HG02759 (cell line): ENCODE results near the gene NRL.

Experiments used
- ATAC-seq: cut with Tn5 transposase; IDR thresholded peaks from one replicate; pipeline ENCODE4 v1.9.1; 2021; ENCODE audit warnings: mild to moderate bottlenecking, moderate library complexity; ENCODE audit not compliant: unreplicated experiment

NRL gene

GRCh38 chr14:24114532-24115421 is at the start of gene NRL, which contains the start of gene DCAF11:
Gene NRL, minus strand, starts transcription at chr14:24114949. Its CDS starts 32,101 bp downstream, at chr14:24082848.
Gene DCAF11, plus strand, starts transcription at chr14:24114777. Its CDS starts 818 bp downstream, at chr14:24115595.
- peak; percentile 83 for ATAC-seq

- ATAC-seq, result no peak
These were observed 47.3 kb upstream of the NRL start for GRCh38 chr14:24162093-24162492.

- peak; percentile 88 for ATAC-seq
These were observed 46.4 kb upstream of the NRL start, which contains the start of gene IRF9 for GRCh38 chr14:24160850-24161804. Gene IRF9, plus strand, starts transcription at chr14:24161265. Its CDS starts 880 bp downstream, at chr14:24162145.

- ATAC-seq, result no peak
These were observed 45.7 kb upstream of the NRL start for GRCh38 chr14:24160499-24160849.

GRCh38 chr14:24159777-24160498 is 45.2 kb upstream of the NRL start:
- no peak for ATAC-seq

GRCh38 chr14:24157331-24157730 is 42.6 kb upstream of the NRL start:
- no peak for ATAC-seq

GRCh38 chr14:24156840-24157239 is 42.1 kb upstream of the NRL start:
- no peak for ATAC-seq

GRCh38 chr14:24155100-24155499 is 40.4 kb upstream of the NRL start:
- ATAC-seq, result no peak

GRCh38 chr14:24151404-24152080 is 36.8 kb upstream of the NRL start:
- ATAC-seq, result no peak

- no peak for ATAC-seq
These were observed 36.2 kb upstream of the NRL start for GRCh38 chr14:24150993-24151392.

- no peak for ATAC-seq
These were observed 35.8 kb upstream of the NRL start for GRCh38 chr14:24150567-24150966.

- ATAC-seq, result no peak
These were observed 35.3 kb upstream of the NRL start for GRCh38 chr14:24150061-24150460.

GRCh38 chr14:24149302-24149969 is 34.7 kb upstream of the NRL start:
- no peak for ATAC-seq

- ATAC-seq, result no peak
These were observed 33.1 kb upstream of the NRL start for GRCh38 chr14:24147761-24148428.

GRCh38 chr14:24146978-24147760 is 32.4 kb upstream of the NRL start, which contains the start of gene RNF31:
Gene RNF31, plus strand, starts transcription at chr14:24147498. Its CDS starts 201 bp downstream, at chr14:24147699.
- ATAC-seq, result peak; percentile 86

- ATAC-seq, result peak; percentile 58
These were observed 31.8 kb upstream of the NRL start, which contains the start of gene PSME2 for GRCh38 chr14:24146453-24146977. Gene PSME2, minus strand, starts transcription at chr14:24146610. Its CDS starts 29 bp downstream, at chr14:24146581.

- no peak for ATAC-seq
These were observed 31.1 kb upstream of the NRL start for GRCh38 chr14:24145690-24146452.
